GM12878 (cell line): ENCODE results near the gene TMEM132C. TPM values are rescaled to one million over a fixed set of nuclear protein-coding genes. Genes with fewer than 3 reads are reported as not detected.

Experiments
- ATAC-seq: fragments of 200-7000 bp; cut with Tn5 transposase; 3 replicates; pipeline ENCODE4 v1.9.1; 2020; ENCODE audit warnings: mild to moderate bottlenecking, moderate library complexity
- BruUV-seq: library from RNA; stranded (reverse); fragments of 400-500 nt; replicated peaks from 2 replicates; lab custom pipeline; 2021; lab: Mats Ljungman, UMichigan
- CTCF ChIA-PET: fragments of 300-600 bp; sonication (Branson Sonifier 250); formaldehyde crosslinking; extraction: SDS; loops from one replicate; lab custom pipeline; 2021; ENCODE audit warnings: inconsistent platforms; lab: Yijun Ruan, JAX
- POLR2A ChIA-PET: fragments of 350-600 bp; formaldehyde crosslinking; extraction: SDS; loops from one replicate; lab custom pipeline; 2021; ENCODE audit warnings: inconsistent platforms; lab: Charles Lee
- RAD21 ChIA-PET: fragments of 300-600 bp; sonication (Branson Sonifier 250); formaldehyde crosslinking; loops from one replicate; lab custom pipeline; 2023; ENCODE audit warnings: antibody characterized with exemption; ENCODE audit not compliant: unreplicated experiment; lab: Charles Lee
- SMC1A ChIA-PET: fragments of 300-600 bp; sonication (Branson Sonifier 250); formaldehyde crosslinking; loops from one replicate; lab custom pipeline; 2023; ENCODE audit not compliant: unreplicated experiment, uncharacterized antibody; lab: Charles Lee
- DNase-seq: peaks from one replicate; pipeline ENCODE4 v3.0.0-alpha.2; 2011; ENCODE audit warnings: low read depth, low spot score
- FAIRE-seq: peaks from 3 replicates; lab custom pipeline; 2011; peaks lifted over from hg19 to GRCh38; lab: Jason Lieb, UNC
- H2AFZ ChIP-seq: 2 replicates; pipeline ENCODE4 v1.6.0; 2011; ENCODE audit warnings: low read depth, low read length, control low read depth; ENCODE audit not compliant: control insufficient read depth
- H3K27ac ChIP-seq: 2 replicates; pipeline ENCODE4 v1.5.1; 2011; ENCODE audit warnings: control low read depth; ENCODE audit not compliant: control insufficient read depth, insufficient read depth
- H3K27me3 ChIP-seq, 2 experiments: replicated peaks in 1 of 2; 2 replicates each; pipeline versions ENCODE4 v1.6.0 to v1.6.1; 2011; ENCODE audit warnings: low read length in 1 of 2; ENCODE audit not compliant: control insufficient read depth in 2 of 2, insufficient read depth in 2 of 2
- H3K36me3 ChIP-seq, 2 experiments: 2 replicates each; pipeline ENCODE4 v1.5.1; 2011; ENCODE audit warnings: low read length in 1 of 2; ENCODE audit not compliant: control insufficient read depth in 2 of 2, insufficient read depth in 2 of 2
- H3K4me1 ChIP-seq: 2 replicates; pipeline ENCODE4 v1.6.1; 2011; ENCODE audit warnings: mild to moderate bottlenecking, low read length, moderate library complexity, mixed read lengths; ENCODE audit not compliant: control insufficient read depth, insufficient read depth
- H3K4me2 ChIP-seq: 2 replicates; pipeline ENCODE4 v1.6.0; 2011; ENCODE audit warnings: control low read depth; ENCODE audit not compliant: control insufficient read depth, insufficient read depth
- H3K4me3 ChIP-seq: fragments of 200-600 bp; sonication (generic); 2 replicates; pipeline ENCODE4 v1.5.1; 2016
- H3K79me2 ChIP-seq: 2 replicates; pipeline ENCODE4 v1.6.0; 2011; ENCODE audit warnings: low read length; ENCODE audit not compliant: control insufficient read depth, insufficient read depth
- H3K9ac ChIP-seq: 2 replicates; pipeline ENCODE4 v1.8.0; 2011; ENCODE audit warnings: low read length, control low read depth, mixed read lengths; ENCODE audit not compliant: control insufficient read depth, insufficient read depth
- H3K9me3 ChIP-seq: replicated peaks from 3 replicates; pipeline ENCODE4 v1.5.1; 2011; ENCODE audit warnings: mild to moderate bottlenecking, low read length; ENCODE audit not compliant: control insufficient read depth, insufficient read depth
- H4K20me1 ChIP-seq: 2 replicates; pipeline ENCODE4 v1.6.0; 2011; ENCODE audit not compliant: control insufficient read depth, insufficient read depth
- ATF7 ChIP-seq: fragments of 450-650 bp; IDR thresholded peaks from 2 replicates; pipeline ENCODE4 v1.6.1; 2016; ENCODE audit warnings: low read depth, mild to moderate bottlenecking
- CBX3 ChIP-seq: fragments of 200-600 bp; sonication (generic); IDR thresholded peaks from 2 replicates; pipeline ENCODE4 v1.6.1; 2016; ENCODE audit warnings: low read depth, borderline replicate concordance
- FOXK2 ChIP-seq: fragments of 450-650 bp; IDR thresholded peaks from 2 replicates; pipeline ENCODE4 v1.6.1; 2017; ENCODE audit warnings: mild to moderate bottlenecking, moderate library complexity
- HDAC2 ChIP-seq: fragments of 200-600 bp; sonication (generic); IDR thresholded peaks from 2 replicates; pipeline ENCODE4 v1.6.1; 2017
- NR2C1 ChIP-seq: fragments of 450-650 bp; IDR thresholded peaks from 2 replicates; pipeline ENCODE4 v1.6.1; 2017; ENCODE audit warnings: antibody characterized with exemption, mild to moderate bottlenecking, moderate library complexity
- PML ChIP-seq: IDR thresholded peaks from 2 replicates; pipeline ENCODE4 v1.6.1; 2012; ENCODE audit warnings: low read length, inconsistent platforms
- RAD51 ChIP-seq: fragments of 450-650 bp; IDR thresholded peaks from 2 replicates; pipeline ENCODE4 v1.6.1; 2016; ENCODE audit warnings: moderate library complexity, mild to moderate bottlenecking, inconsistent platforms
- RUNX3 ChIP-seq: IDR thresholded peaks from 2 replicates; pipeline ENCODE4 v1.6.1; 2012; ENCODE audit warnings: low read length, inconsistent platforms
- SKIL ChIP-seq: fragments of 450-650 bp; IDR thresholded peaks from 2 replicates; pipeline ENCODE4 v1.6.1; 2017; ENCODE audit warnings: mild to moderate bottlenecking, low read depth, inconsistent platforms; ENCODE audit not compliant: poor library complexity, severe bottlenecking
- SUZ12 ChIP-seq: fragments of 200-600 bp; sonication (generic); IDR thresholded peaks from one replicate; pipeline ENCODE4 v1.6.1; 2018; ENCODE audit warnings: antibody characterized with exemption, mild to moderate bottlenecking; ENCODE audit not compliant: unreplicated experiment
- YY1 ChIP-seq: IDR thresholded peaks from 2 replicates; pipeline ENCODE4 v1.6.1; 2011; ENCODE audit warnings: low read depth, mild to moderate bottlenecking, low read length
- ZBTB33 ChIP-seq: fragments of 450-650 bp; IDR thresholded peaks from 2 replicates; pipeline ENCODE4 v1.6.1; 2017; ENCODE audit warnings: mild to moderate bottlenecking
- WGBS: methylation state at CpG from one replicate; pipeline ENCODE4 v1.1.6; 2016; ENCODE audit warnings: low lambda C conversion rate; ENCODE audit not compliant: insufficient replicate concordance, insufficient coverage; ENCODE audit errors: missing lambda C conversion rate; 5-methylcytosine and 5-hydroxymethylcytosine counted together
- in situ Hi-C: fragments of 300-500 bp; cut with MboI; formaldehyde crosslinking; loops from 9 replicates; pipeline ENCODE4 v1.14.3; 2018; ENCODE audit warnings: mixed read lengths
- intact Hi-C: fragments of 100-400 bp; cut with micrococcal nuclease; formaldehyde crosslinking; loops from one replicate; pipeline ENCODE4 v1.14.2; 2022; ENCODE audit not compliant: unreplicated experiment
- polyA plus RNA-seq, 11 experiments: library from polyadenylated mRNA; depleted of rRNA in 4 of 11; unstranded in 6 of 11; stranded (reverse) in 5 of 11; fragments of >200 nt; fragmentation: Nextera tagmentation in 4 of 11; fragmentation: Illumina TruSeq in 1 of 11; extraction: Ambion mirVana in 4 of 11; extraction: Trizol in 1 of 11; gene quantifications; 1 replicate in 1 of 11; 2 replicates in 10 of 11; pipeline versions ENCODE4 v1.2.1 to v1.2.3, GENCODE V29; 2011 to 2016; ENCODE audit warnings: inconsistent platforms in 2 of 11, missing spikeins in 2 of 11, low read depth in 1 of 11
- total RNA-seq, 4 experiments: library from RNA; depleted of rRNA in 3 of 4; stranded (reverse); fragments of >200 nt in 3 of 4; fragmentation: Illumina TruSeq in 1 of 4; extraction: Trizol in 1 of 4; gene quantifications; 2 replicates each; pipeline versions ENCODE4 v1.2.1 to v1.2.3, GENCODE V29; 2013 to 2021
- TF ChIP-seq, protein P1 (sequence below): IDR thresholded peaks from 2 replicates; pipeline ENCODE4 v1.6.1; 2012; ENCODE audit warnings: low read length, inconsistent platforms
- TF ChIP-seq, protein P2 (sequence below): fragments of 450-650 bp; IDR thresholded peaks from 2 replicates; pipeline ENCODE4 v1.6.1; 2016; ENCODE audit warnings: mild to moderate bottlenecking
- TF ChIP-seq, protein P3 (sequence below): fragments of 450-650 bp; formaldehyde crosslinking; IDR thresholded peaks from 2 replicates; pipeline ENCODE4 v1.5.0; 2022; ENCODE audit warnings: mild to moderate bottlenecking, missing genetic modification characterization

The TMEM132C gene
- total and polyA plus RNA-seq, 10 of the 15 experiments (the other 5 are each of a cell fraction or from before 2014, with no cell fraction given) = not detected

DNA sequence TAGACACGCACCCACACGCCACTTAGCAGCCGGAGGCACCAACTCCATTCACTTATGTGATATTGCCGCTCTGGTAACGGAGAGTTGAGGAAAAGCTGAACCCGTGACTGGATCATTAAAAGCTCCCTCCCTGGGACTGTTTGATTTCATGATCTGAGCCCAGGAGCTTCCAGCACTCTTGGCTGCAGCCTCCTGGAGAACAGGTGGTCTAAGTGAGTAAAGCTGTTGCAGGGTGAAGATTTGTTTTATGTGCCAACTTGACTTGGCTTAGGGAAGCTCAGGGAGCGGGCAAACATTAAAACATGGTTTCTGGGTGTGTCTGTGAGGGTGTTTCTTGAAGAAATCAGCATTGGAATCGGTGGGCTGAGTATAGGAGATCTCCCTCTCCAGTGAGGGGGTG lies 16.9 kb upstream of the TMEM132C start:
- no peak for ATAC-seq
- Histone ChIP-seq H3K27me3 (no peaks in the 10 kb centered on the region), H3K9ac (no peak overlapping the region), H3K4me1 (no peaks in the 10 kb centered on the region), H2AFZ (no peak overlapping the region), H3K4me3 (no peak overlapping the region), H3K36me3 (no peaks in the 10 kb centered on the region), H3K9me3 (no peaks in the 10 kb centered on the region; the same call in 2 of the 3 replicates), H3K4me2 (no peak overlapping the region), H3K27ac (no peak overlapping the region), H4K20me1 (no peaks in the 10 kb centered on the region), H3K79me2 (no peaks in the 10 kb centered on the region)
- 30% methylated on average over 8 of the region's 8 CpGs for WGBS
- BruUV-seq = no TSS peak
- CTCF ChIA-PET = interaction anchor here (1.7 kb wide), 1 partner anchor 9 kb away, joined by 8 read pairs; no protein-coding TSS in a partner anchor
- in situ Hi-C loops (loop anchor here (10.0 kb wide), 1 partner anchor 1665 kb away; no protein-coding TSS in a partner anchor), intact Hi-C loops (no loop called here)
- SMC1A ChIA-PET = no interaction called here
- FAIRE-seq = no peak
- POLR2A ChIA-PET = no interaction called here
- no peak for DNase-seq
- RAD21 ChIA-PET = no interaction called here
- TF ChIP-seq RAD51 = no peak
- TF ChIP-seq, protein P1, sequence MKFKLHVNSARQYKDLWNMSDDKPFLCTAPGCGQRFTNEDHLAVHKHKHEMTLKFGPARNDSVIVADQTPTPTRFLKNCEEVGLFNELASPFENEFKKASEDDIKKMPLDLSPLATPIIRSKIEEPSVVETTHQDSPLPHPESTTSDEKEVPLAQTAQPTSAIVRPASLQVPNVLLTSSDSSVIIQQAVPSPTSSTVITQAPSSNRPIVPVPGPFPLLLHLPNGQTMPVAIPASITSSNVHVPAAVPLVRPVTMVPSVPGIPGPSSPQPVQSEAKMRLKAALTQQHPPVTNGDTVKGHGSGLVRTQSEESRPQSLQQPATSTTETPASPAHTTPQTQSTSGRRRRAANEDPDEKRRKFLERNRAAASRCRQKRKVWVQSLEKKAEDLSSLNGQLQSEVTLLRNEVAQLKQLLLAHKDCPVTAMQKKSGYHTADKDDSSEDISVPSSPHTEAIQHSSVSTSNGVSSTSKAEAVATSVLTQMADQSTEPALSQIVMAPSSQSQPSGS = no peak
- TF ChIP-seq SKIL = no peak
- no peak for TF ChIP-seq ATF7
- TF ChIP-seq HDAC2 = no peak
- no peak for TF ChIP-seq ZBTB33
- TF ChIP-seq SUZ12 = no peak
- TF ChIP-seq PML = no peak
- TF ChIP-seq, protein P2, sequence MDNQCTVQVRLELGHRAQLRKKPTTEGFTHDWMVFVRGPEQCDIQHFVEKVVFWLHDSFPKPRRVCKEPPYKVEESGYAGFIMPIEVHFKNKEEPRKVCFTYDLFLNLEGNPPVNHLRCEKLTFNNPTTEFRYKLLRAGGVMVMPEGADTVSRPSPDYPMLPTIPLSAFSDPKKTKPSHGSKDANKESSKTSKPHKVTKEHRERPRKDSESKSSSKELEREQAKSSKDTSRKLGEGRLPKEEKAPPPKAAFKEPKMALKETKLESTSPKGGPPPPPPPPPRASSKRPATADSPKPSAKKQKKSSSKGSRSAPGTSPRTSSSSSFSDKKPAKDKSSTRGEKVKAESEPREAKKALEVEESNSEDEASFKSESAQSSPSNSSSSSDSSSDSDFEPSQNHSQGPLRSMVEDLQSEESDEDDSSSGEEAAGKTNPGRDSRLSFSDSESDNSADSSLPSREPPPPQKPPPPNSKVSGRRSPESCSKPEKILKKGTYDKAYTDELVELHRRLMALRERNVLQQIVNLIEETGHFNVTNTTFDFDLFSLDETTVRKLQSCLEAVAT = no peak
- TF ChIP-seq CBX3 = no peak
- TF ChIP-seq FOXK2 = no peak
- TF ChIP-seq, protein P3, sequence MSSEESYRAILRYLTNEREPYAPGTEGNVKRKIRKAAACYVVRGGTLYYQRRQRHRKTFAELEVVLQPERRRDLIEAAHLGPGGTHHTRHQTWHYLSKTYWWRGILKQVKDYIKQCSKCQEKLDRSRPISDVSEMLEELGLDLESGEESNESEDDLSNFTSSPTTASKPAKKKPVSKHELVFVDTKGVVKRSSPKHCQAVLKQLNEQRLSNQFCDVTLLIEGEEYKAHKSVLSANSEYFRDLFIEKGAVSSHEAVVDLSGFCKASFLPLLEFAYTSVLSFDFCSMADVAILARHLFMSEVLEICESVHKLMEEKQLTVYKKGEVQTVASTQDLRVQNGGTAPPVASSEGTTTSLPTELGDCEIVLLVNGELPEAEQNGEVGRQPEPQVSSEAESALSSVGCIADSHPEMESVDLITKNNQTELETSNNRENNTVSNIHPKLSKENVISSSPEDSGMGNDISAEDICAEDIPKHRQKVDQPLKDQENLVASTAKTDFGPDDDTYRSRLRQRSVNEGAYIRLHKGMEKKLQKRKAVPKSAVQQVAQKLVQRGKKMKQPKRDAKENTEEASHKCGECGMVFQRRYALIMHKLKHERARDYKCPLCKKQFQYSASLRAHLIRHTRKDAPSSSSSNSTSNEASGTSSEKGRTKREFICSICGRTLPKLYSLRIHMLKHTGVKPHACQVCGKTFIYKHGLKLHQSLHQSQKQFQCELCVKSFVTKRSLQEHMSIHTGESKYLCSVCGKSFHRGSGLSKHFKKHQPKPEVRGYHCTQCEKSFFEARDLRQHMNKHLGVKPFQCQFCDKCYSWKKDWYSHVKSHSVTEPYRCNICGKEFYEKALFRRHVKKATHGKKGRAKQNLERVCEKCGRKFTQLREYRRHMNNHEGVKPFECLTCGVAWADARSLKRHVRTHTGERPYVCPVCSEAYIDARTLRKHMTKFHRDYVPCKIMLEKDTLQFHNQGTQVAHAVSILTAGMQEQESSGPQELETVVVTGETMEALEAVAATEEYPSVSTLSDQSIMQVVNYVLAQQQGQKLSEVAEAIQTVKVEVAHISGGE = no peak
- no peak for TF ChIP-seq YY1
- TF ChIP-seq RUNX3 = no peak
- TF ChIP-seq NR2C1 = no peak
